Measurements from ENCODE around the gene GDE1. TPM values are rescaled to one million over a fixed set of nuclear protein-coding genes. Genes with fewer than 3 reads are reported as not detected.

Gene GDE1
- total and polyA plus RNA-seq, 9 of the 15 experiments (the other 6 are each of a cell fraction or from before 2014, with no cell fraction given): 18.8 to 40.5 (median 22.3) TPM

DNA sequence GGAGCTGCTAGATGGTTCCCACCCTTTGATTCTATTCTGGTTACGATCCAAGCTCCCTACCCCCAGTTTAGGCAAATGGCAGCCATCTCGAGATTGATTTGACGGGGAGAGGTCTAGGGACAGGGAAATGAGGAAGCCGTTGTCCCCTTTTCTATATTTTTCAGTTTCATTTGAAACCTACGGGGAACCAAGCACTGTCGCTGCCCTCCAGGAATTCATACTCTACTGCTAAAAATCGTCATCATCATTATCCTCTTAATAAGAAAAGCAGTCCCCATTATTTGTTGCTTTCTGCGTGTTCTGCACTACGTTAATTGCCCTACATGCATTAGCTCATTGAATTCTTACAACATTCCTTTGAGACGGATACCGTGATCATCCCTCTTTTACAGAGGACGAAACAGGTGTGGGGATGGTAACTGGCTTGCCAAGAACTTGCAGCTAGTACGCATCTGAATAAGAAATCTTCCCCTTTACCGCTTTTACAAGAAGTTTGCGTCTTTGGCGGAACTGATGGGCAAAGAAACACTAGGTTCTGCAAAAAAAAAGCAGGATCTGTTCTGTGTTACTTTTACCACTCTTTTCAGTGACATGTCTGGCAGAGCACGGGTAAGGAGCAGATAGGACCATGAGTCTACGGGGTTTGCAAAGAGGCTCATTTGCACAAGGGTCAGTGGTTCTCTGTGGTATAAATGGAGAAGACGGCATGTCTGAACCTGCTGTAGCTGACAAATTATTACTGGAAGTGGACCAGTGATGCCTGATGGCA is 2.9 kb upstream of the GDE1 start (continued):
- TF ChIP-seq, protein P1, sequence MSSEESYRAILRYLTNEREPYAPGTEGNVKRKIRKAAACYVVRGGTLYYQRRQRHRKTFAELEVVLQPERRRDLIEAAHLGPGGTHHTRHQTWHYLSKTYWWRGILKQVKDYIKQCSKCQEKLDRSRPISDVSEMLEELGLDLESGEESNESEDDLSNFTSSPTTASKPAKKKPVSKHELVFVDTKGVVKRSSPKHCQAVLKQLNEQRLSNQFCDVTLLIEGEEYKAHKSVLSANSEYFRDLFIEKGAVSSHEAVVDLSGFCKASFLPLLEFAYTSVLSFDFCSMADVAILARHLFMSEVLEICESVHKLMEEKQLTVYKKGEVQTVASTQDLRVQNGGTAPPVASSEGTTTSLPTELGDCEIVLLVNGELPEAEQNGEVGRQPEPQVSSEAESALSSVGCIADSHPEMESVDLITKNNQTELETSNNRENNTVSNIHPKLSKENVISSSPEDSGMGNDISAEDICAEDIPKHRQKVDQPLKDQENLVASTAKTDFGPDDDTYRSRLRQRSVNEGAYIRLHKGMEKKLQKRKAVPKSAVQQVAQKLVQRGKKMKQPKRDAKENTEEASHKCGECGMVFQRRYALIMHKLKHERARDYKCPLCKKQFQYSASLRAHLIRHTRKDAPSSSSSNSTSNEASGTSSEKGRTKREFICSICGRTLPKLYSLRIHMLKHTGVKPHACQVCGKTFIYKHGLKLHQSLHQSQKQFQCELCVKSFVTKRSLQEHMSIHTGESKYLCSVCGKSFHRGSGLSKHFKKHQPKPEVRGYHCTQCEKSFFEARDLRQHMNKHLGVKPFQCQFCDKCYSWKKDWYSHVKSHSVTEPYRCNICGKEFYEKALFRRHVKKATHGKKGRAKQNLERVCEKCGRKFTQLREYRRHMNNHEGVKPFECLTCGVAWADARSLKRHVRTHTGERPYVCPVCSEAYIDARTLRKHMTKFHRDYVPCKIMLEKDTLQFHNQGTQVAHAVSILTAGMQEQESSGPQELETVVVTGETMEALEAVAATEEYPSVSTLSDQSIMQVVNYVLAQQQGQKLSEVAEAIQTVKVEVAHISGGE (CRISPR knock-in tag; IDR thresholded peaks at IDR 0.05): no peak
- TF ChIP-seq SOX6 (IDR thresholded peaks at IDR 0.05) (no peak), CREM (IDR thresholded peaks at IDR 0.05; ENCODE audit: low read depth) (no peak), ZNF165 (CRISPR knock-in tag; IDR thresholded peaks at IDR 0.05; ENCODE audit: borderline replicate concordance) (no peak), FOXP1 (CRISPR knock-in tag; IDR thresholded peaks at IDR 0.05) (no peak), FOXM1 (IDR thresholded peaks at IDR 0.05; ENCODE audit: low read depth) (no peak), FOXM1 (CRISPR knock-in tag; IDR thresholded peaks at IDR 0.05; ENCODE audit: low read depth) (no peak), HNRNPLL (IDR thresholded peaks at IDR 0.05; ENCODE audit: low read depth, low read length, poor library complexity, severe bottlenecking) (peak; percentile 85), PRMT5 (CRISPR knock-in tag; IDR thresholded peaks at IDR 0.05) (no peak), ZBTB1 (CRISPR knock-in tag; IDR thresholded peaks at IDR 0.05; ENCODE audit: borderline replicate concordance, low read depth) (no peak), RBM34 (IDR thresholded peaks at IDR 0.05; ENCODE audit: borderline replicate concordance, insufficient read depth, low read length) (no peak), CBX1 (IDR thresholded peaks at IDR 0.05; ENCODE audit: low read depth) (no peak), CBX2 (IDR thresholded peaks at IDR 0.05; ENCODE audit: insufficient read depth, low read length, poor library complexity, severe bottlenecking) (no peak), RNF2 (IDR thresholded peaks at IDR 0.05) (no peak), RBFOX2 (IDR thresholded peaks at IDR 0.05; ENCODE audit: low read depth, low read length) (no peak), SPI1 (IDR thresholded peaks at IDR 0.05; ENCODE audit: borderline replicate concordance, low read depth, low read length) (peak; percentile 69; the same call in 1 of the 2 replicates), DDX20 (tag; IDR thresholded peaks at IDR 0.05; ENCODE audit: low read depth) (no peak), ZNF174 (CRISPR knock-in tag; IDR thresholded peaks at IDR 0.05) (no peak)
- TF ChIP-seq, protein P2, sequence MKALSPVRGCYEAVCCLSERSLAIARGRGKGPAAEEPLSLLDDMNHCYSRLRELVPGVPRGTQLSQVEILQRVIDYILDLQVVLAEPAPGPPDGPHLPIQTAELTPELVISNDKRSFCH (CRISPR knock-in tag; IDR thresholded peaks at IDR 0.05): no peak
- TF ChIP-seq, protein P2 (tag; IDR thresholded peaks at IDR 0.05): no peak
- TF ChIP-seq, protein P3, sequence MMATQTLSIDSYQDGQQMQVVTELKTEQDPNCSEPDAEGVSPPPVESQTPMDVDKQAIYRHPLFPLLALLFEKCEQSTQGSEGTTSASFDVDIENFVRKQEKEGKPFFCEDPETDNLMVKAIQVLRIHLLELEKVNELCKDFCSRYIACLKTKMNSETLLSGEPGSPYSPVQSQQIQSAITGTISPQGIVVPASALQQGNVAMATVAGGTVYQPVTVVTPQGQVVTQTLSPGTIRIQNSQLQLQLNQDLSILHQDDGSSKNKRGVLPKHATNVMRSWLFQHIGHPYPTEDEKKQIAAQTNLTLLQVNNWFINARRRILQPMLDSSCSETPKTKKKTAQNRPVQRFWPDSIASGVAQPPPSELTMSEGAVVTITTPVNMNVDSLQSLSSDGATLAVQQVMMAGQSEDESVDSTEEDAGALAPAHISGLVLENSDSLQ (IDR thresholded peaks at IDR 0.05): 0 out of 2 replicates have a peak, but pooled peaks have one; percentile 10
- TF ChIP-seq, protein P4, sequence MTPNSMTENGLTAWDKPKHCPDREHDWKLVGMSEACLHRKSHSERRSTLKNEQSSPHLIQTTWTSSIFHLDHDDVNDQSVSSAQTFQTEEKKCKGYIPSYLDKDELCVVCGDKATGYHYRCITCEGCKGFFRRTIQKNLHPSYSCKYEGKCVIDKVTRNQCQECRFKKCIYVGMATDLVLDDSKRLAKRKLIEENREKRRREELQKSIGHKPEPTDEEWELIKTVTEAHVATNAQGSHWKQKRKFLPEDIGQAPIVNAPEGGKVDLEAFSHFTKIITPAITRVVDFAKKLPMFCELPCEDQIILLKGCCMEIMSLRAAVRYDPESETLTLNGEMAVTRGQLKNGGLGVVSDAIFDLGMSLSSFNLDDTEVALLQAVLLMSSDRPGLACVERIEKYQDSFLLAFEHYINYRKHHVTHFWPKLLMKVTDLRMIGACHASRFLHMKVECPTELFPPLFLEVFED (CRISPR knock-in tag; conservative IDR thresholded peaks at IDR 0.05): no peak
